ENCODE results near the gene ANO10. TPM values are rescaled to one million over a fixed set of nuclear protein-coding genes. Genes with fewer than 3 reads are reported as not detected.

ANO10 gene
- total and polyA plus RNA-seq, 4 donors = 33.7 to 44.2 (median 38.3) TPM

Small RNA genes lying within 50 kb of the gene (small RNA-seq; reads per million reads assigned to genes)
- gene RF00019 (ENCODE audit: low replicate concordance) = not detected

Other genes with a start within 250 kb of the ANO10 start
- gene ABHD5, start 68.9 kb upstream of the ANO10 start, total RNA-seq = 10 to 100 TPM; 28.9 to 34.8 TPM
- 10 to 100 TPM; 28.8 to 40.4 TPM for gene ABHD5, start 68.9 kb upstream of the ANO10 start, polyA plus RNA-seq (ENCODE audit: insufficient read length in 2 of 2)

Data from spinal cord (tissue), 4 donors.